Measurements from ENCODE around the gene SLC38A1.
A peak's percentile ranks its signal among the peaks of the same experiment; 100 is the strongest.
"Not testable (repeated sequence)": the region's sequence is repeated elsewhere in the genome, so short reads cannot be mapped to it uniquely, and the experiment has no call there.

The SLC38A1 gene

GRCh38 chr12:46201284-46201789 is 67.5 kb downstream of the SLC38A1 start:
- DNase-seq, result no peak

GRCh38 chr12:46200551-46200950 is 68.3 kb downstream of the SLC38A1 start:
- no peak for DNase-seq

- DNase-seq, result no peak
Measured at GRCh38 chr12:46198913-46199312, 69.9 kb downstream of the SLC38A1 start.

- no peak for DNase-seq
Measured at GRCh38 chr12:46197883-46198282, 71.0 kb downstream of the SLC38A1 start.

GRCh38 chr12:46190533-46190932 is 78.3 kb downstream of the SLC38A1 start:
- not testable (repeated sequence) for DNase-seq

- no peak for DNase-seq
Measured at GRCh38 chr12:46188170-46188569, 80.7 kb downstream of the SLC38A1 start.

GRCh38 chr12:46187023-46187422 is 81.8 kb downstream of the SLC38A1 start:
- no peak for DNase-seq

GRCh38 chr12:46186088-46186487 is 82.8 kb downstream of the SLC38A1 start:
- no peak for DNase-seq

GRCh38 chr12:46185686-46186085 is 83.2 kb downstream of the SLC38A1 start:
- DNase-seq, result no peak

- DNase-seq, result no peak
Measured at GRCh38 chr12:46184798-46185595, 83.8 kb downstream of the SLC38A1 start.

GRCh38 chr12:46183112-46183511 is 85.7 kb downstream of the SLC38A1 start:
- no peak for DNase-seq

GRCh38 chr12:46181465-46181864 is 87.4 kb downstream of the SLC38A1 start:
- no peak for DNase-seq

- DNase-seq, result no peak
Measured at GRCh38 chr12:46179693-46180452, 89.0 kb downstream of the SLC38A1 start.

- DNase-seq, result peak; percentile 58
Measured at GRCh38 chr12:46177837-46178608, 90.8 kb downstream of the SLC38A1 start.

- DNase-seq, result no peak
Measured at GRCh38 chr12:46177025-46177424, 91.8 kb downstream of the SLC38A1 start.

GRCh38 chr12:46174919-46175318 is 93.9 kb downstream of the SLC38A1 start:
- no peak for DNase-seq

- DNase-seq, result no peak
Measured at GRCh38 chr12:46174061-46174662, 94.7 kb downstream of the SLC38A1 start.

GRCh38 chr12:46168426-46168825 is 100.4 kb downstream of the SLC38A1 start:
- DNase-seq, result no peak

GRCh38 chr12:46167412-46167811 is 101.4 kb downstream of the SLC38A1 start:
- no peak for DNase-seq

GRCh38 chr12:46165191-46165590 is 103.7 kb downstream of the SLC38A1 start:
- no peak for DNase-seq

- DNase-seq, result no peak
Measured at GRCh38 chr12:46164186-46164761, 104.6 kb downstream of the SLC38A1 start.

- not testable (repeated sequence) for DNase-seq
Measured at GRCh38 chr12:46162549-46163076, 106.2 kb downstream of the SLC38A1 start.

Data from CD4-positive, alpha-beta T cell treated with Interleukin-10 for 1 hour (primary cell).